ENCODE data around the gene RPL35A. TPM values are rescaled to one million over a fixed set of nuclear protein-coding genes. Genes with fewer than 3 reads are reported as not detected.
"Not testable (repeated sequence)": the region's sequence is repeated elsewhere in the genome, so short reads cannot be mapped to it uniquely, and the experiment has no call there.

Gene RPL35A
- total RNA-seq, 1 donor from 2014 or later: 598 TPM

DNA sequence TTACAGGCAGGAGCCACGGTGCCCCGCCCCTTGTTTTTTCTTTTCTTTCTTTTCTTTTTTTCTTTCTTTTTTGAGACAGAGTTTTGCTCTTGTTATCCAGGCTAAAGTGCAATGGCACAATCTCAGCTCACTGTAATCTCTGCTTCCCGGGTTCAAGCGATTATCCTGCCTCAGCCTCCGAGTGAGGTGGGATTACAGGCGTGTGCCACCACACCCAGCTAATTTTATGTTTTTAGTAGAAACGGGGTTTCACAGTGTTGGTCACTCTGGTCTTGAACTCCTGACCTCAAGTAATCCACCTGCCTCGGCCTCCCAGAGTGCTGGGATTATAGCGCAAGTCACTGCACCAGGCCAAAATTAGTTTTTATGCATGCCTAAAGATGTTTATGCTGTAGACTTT is 2.5 kb downstream of the RPL35A start:
- DNase-seq (ENCODE audit: low read depth in 2 of 2): no peak

DNA sequence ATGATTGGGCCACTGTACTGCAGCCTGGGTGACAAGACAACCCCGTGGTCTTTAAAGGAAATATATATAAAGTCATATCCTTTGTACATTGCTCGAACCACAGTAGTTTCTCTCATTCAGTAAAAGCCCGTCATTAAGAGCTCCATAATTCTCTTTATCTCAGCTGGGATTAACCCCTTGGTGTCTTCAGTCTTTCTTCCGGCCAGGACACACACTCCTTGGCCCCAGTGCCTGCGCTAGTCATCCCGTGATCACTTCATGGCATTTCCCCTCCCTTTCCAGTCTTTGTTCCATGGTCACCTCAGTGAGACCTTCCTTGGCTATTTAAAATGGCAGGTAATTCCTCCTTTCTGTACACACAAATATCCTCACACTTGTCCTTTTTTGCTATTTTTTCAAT is 3.3 kb downstream of the RPL35A start:
- DNase-seq (ENCODE audit: low read depth in 2 of 2): peak; percentile 31 to 50

- peak; percentile 18 to 95 for DNase-seq (ENCODE audit: low read depth in 2 of 2)
These were observed 3.9 kb downstream of the RPL35A start for GRCh38 chr3:197953881-197954280.

- no peak for DNase-seq (ENCODE audit: low read depth in 2 of 2)
These were observed 6.0 kb downstream of the RPL35A start for GRCh38 chr3:197955892-197956477.

- DNase-seq (ENCODE audit: low read depth in 2 of 2): no peak
These were observed 6.6 kb downstream of the RPL35A start for GRCh38 chr3:197956626-197956988.

GRCh38 chr3:197957790-197958133 is 7.8 kb downstream of the RPL35A start:
- no peak for DNase-seq (ENCODE audit: low read depth in 2 of 2)

GRCh38 chr3:197958346-197958745 is 8.4 kb downstream of the RPL35A start:
- no peak for DNase-seq (ENCODE audit: low read depth in 2 of 2)

DNA sequence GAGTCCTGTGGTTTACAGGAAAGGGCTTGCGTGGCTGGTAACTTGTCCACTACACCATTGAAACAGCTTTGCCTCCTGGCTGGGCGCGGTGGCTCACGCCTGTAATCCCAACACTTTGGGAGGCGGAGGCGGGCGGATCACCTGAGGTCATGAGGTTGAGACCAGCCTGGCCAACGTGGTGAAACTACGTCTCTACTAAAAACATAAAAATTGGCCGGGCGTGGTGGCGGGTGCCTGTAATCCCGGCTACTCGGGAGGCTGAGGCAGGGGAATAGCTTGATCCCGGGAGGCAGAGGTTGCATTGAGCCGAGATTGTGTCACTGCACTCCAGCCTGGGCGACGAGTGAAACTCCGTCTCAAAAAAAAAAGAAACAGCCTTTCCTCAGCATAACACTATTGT is 8.9 kb downstream of the RPL35A start:
- not testable (repeated sequence) for DNase-seq (ENCODE audit: low read depth in 2 of 2)

DNA sequence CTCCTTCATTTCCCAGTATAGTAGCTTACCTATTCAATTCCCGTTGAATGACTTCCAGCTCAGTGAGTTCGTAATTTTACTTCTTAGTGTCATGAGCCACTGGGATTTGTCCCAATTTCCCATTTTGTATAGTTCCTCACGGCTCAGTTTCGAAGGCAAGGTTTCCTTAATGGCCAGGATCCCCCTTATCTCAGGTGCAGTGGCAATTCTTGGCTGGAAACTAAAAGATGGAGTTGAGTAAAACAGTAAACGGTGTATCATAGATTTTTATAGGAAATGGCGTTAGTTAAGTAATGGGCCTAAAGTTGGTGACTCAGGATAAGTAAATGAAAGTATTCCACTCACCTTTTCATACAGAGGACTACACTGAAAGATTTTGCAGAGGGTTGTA is 9.5 kb downstream of the RPL35A start:
- no peak for DNase-seq (ENCODE audit: low read depth in 2 of 2)

- DNase-seq (ENCODE audit: low read depth in 2 of 2): peak; percentile 97
These were observed 10.1 kb downstream of the RPL35A start, which contains the start of gene LMLN for GRCh38 chr3:197959891-197960693. TSS of gene LMLN (plus strand) at chr3:197960217. CDS start at chr3:197960246, 29 bp downstream.

GRCh38 chr3:197960694-197961581 is 10.9 kb downstream of the RPL35A start:
- no peak for DNase-seq (ENCODE audit: low read depth in 2 of 2)

DNA sequence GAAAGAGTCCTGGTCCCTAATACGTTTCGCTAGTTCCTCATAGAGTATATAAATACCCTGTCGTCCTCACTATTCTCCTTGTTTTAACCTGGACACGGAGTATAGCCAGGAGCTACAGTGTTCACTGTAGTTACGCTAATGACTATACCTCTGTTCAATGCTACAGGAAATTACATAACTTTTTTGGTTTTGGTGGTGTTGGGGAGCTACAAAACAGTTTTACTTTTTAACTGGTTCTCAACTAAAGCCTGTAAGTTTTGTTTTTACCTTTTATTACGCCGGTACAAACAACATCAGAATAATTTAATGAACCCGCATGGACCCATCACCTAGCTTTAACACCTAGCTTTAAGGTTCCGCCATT is 11.6 kb downstream of the RPL35A start:
- DNase-seq (ENCODE audit: low read depth in 2 of 2): no peak

GRCh38 chr3:197963019-197963637 is 13.1 kb downstream of the RPL35A start:
- no peak for DNase-seq (ENCODE audit: low read depth in 2 of 2)

- not testable (repeated sequence) for DNase-seq (ENCODE audit: low read depth in 2 of 2)
These were observed 17.5 kb downstream of the RPL35A start for GRCh38 chr3:197967337-197967989.

- no peak for DNase-seq (ENCODE audit: low read depth in 2 of 2)
These were observed 20.6 kb downstream of the RPL35A start for GRCh38 chr3:197970588-197970987.

DNA sequence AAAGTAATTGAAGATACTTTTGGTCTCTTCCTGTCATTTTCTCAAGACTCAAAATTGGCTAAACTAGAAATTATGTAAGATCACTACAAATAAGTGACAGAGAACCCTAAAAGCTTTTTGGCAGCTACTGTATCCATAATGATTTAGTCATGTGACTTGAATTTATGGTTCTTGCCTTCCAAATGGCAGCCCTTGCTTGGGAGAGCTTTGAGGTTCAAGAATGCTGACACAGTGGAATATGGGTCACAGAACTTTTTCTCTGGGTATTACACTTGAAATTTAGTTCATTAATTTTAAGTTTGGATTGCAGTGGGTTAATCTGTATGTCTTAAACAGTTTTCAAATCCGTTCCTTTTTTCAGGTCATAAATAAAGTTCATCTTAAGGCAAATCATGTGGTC is 24.0 kb downstream of the RPL35A start:
- DNase-seq (ENCODE audit: low read depth in 2 of 2): no peak

GRCh38 chr3:197975311-197975710 is 25.3 kb downstream of the RPL35A start:
- no peak for DNase-seq (ENCODE audit: low read depth in 2 of 2)

- DNase-seq (ENCODE audit: low read depth in 2 of 2): no peak
These were observed 33.1 kb downstream of the RPL35A start for GRCh38 chr3:197983076-197983475.

- peak in 1 of 2 donors; percentile 86 for DNase-seq (ENCODE audit: low read depth in 2 of 2)
These were observed 39.7 kb downstream of the RPL35A start for GRCh38 chr3:197989651-197990050.

- no peak for DNase-seq (ENCODE audit: low read depth in 2 of 2)
These were observed 44.7 kb downstream of the RPL35A start for GRCh38 chr3:197994736-197995135.

DNA sequence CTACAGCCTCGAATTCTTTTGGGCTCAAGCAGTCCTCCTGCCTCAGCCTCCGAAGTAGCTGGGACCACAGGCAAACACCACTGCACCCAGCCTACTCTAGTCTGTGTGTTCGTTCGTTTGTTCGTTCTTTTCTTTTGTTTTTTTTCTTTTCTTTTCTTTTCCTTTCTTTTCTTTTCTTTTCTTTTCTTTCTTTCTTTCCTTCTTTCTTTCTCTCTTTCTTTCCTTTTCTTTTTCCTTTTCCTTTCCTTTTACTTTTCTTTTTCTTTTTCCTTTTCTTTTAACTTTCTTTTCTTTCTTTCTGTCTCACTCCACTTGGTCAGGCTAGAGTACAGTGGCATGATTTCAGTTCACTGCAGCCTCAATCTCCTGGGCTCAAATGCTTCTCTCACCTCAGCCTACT is 46.9 kb downstream of the RPL35A start:
- DNase-seq (ENCODE audit: low read depth in 2 of 2): no peak

Data from lung microvascular endothelial cell (primary cell).